A549 (cell line): ENCODE results near the gene MKNK1. TPM values are rescaled to one million over a fixed set of nuclear protein-coding genes. Genes with fewer than 3 reads are reported as not detected.
A peak's percentile ranks its signal among the peaks of the same experiment; 100 is the strongest.

Source experiments
- ATAC-seq, 2 experiments: fragments of 200-7000 bp in 1 of 2; fragments of >200 bp in 1 of 2; cut with Nextera tagmentation in 1 of 2; cut with Tn5 transposase in 1 of 2; 3 replicates each; pipeline versions ENCODE4 v1.8.0 to v1.9.1; 2018 to 2020; ENCODE audit warnings: mild to moderate bottlenecking in 1 of 2, moderate library complexity in 1 of 2
- CTCF ChIA-PET: fragments of 300-600 bp; sonication (Branson Sonifier 250); formaldehyde crosslinking; extraction: SDS; loops from one replicate; lab custom pipeline; 2021; ENCODE audit warnings: antibody characterized with exemption, inconsistent platforms; lab: Yijun Ruan, JAX
- POLR2A ChIA-PET: fragments of 350-600 bp; formaldehyde crosslinking; extraction: SDS; loops from one replicate; lab custom pipeline; 2021; ENCODE audit warnings: antibody characterized with exemption, inconsistent platforms; lab: Yijun Ruan, JAX
- DNase-seq, 2 experiments: peaks; one replicate each; pipeline versions ENCODE4 v3.0.0 to v3.0.0-alpha.2; 2011 to 2016; ENCODE audit warnings: low read depth in 1 of 2, low spot score in 1 of 2
- FAIRE-seq: peaks from 2 replicates; lab custom pipeline; 2011; peaks lifted over from hg19 to GRCh38; lab: Jason Lieb, UNC
- H3K27ac ChIP-seq, 2 experiments: fragments of >200 bp; sonication (Bioruptor Twin); formaldehyde crosslinking; 3 replicates each; pipeline ENCODE4 v1.5.1; 2016 to 2017
- H3K4me1 ChIP-seq: fragments of >200 bp; sonication (Bioruptor Twin); formaldehyde crosslinking; 3 replicates; pipeline ENCODE4 v1.6.1; 2016
- H3K4me2 ChIP-seq: fragments of >200 bp; sonication (Bioruptor Twin); formaldehyde crosslinking; 3 replicates; pipeline ENCODE4 v1.6.1; 2016
- H3K4me3 ChIP-seq: fragments of >200 bp; sonication (Bioruptor Twin); formaldehyde crosslinking; 3 replicates; pipeline ENCODE4 v1.5.1; 2016
- H3K9me3 ChIP-seq: fragments of >200 bp; sonication (Bioruptor Twin); formaldehyde crosslinking; 3 replicates; pipeline ENCODE4 v1.6.1; 2016
- BHLHE40 ChIP-seq: IDR thresholded peaks from 2 replicates; pipeline ENCODE4 v1.6.1; 2012; ENCODE audit warnings: low read depth, low read length, inconsistent platforms
- CBX2 ChIP-seq: fragments of 200-600 bp; sonication (generic); IDR thresholded peaks from 2 replicates; pipeline ENCODE4 v1.6.1; 2016; ENCODE audit warnings: low read depth, mild to moderate bottlenecking, borderline replicate concordance
- CBX8 ChIP-seq: fragments of 200-600 bp; sonication (generic); IDR thresholded peaks from 2 replicates; pipeline ENCODE4 v1.6.1; 2016
- CEBPB ChIP-seq, 2 experiments: fragments of >200 bp in 1 of 2; sonication (Bioruptor Twin) in 1 of 2; formaldehyde crosslinking in 1 of 2; IDR thresholded peaks; 2 replicates each; pipeline ENCODE4 v1.6.1; 2012 to 2016
- CTCF ChIP-seq: fragments of >200 bp; sonication (Bioruptor Twin); formaldehyde crosslinking; IDR thresholded peaks from 3 replicates; pipeline ENCODE4 v1.5.1; 2016
- EHF ChIP-seq: fragments of 250-450 bp; sonication (Bioruptor Pico); IDR thresholded peaks from 2 replicates; pipeline ENCODE4 v1.5.0; 2020; ENCODE audit warnings: mild to moderate bottlenecking
- EHMT2 ChIP-seq: fragments of 200-600 bp; sonication (generic); IDR thresholded peaks from 2 replicates; pipeline ENCODE4 v1.6.1; 2016; ENCODE audit warnings: antibody characterized with exemption, low read depth, mild to moderate bottlenecking, moderate library complexity
- FOSB ChIP-seq: fragments of 250-450 bp; sonication (Bioruptor Pico); IDR thresholded peaks from 2 replicates; pipeline ENCODE4 v1.5.0; 2020; ENCODE audit warnings: mild to moderate bottlenecking, moderate library complexity
- FOSL2 ChIP-seq, 2 experiments: fragments of 450-650 bp in 1 of 2; fragments of >200 bp in 1 of 2; sonication (Bioruptor Twin) in 1 of 2; formaldehyde crosslinking; IDR thresholded peaks; 2 replicates each; pipeline versions ENCODE4 v1.5.0 to v1.6.1; 2016 to 2020; ENCODE audit warnings: mild to moderate bottlenecking in 1 of 2, moderate library complexity in 1 of 2
- HOXB13 ChIP-seq: fragments of 250-450 bp; sonication (Bioruptor Pico); IDR thresholded peaks from 2 replicates; pipeline ENCODE4 v1.5.0; 2020; ENCODE audit warnings: low read depth, mild to moderate bottlenecking, moderate library complexity
- JUN ChIP-seq, 2 experiments: fragments of >200 bp; sonication (Bioruptor Twin); formaldehyde crosslinking; IDR thresholded peaks; 2 replicates in 1 of 2; 3 replicates in 1 of 2; pipeline ENCODE4 v1.6.1; 2016 to 2017
- MAFK ChIP-seq: fragments of 450-650 bp; IDR thresholded peaks from 2 replicates; pipeline ENCODE4 v1.6.1; 2014; ENCODE audit not compliant: partially characterized antibody
- MYC ChIP-seq: IDR thresholded peaks from 2 replicates; pipeline ENCODE4 v1.6.1; 2012; ENCODE audit warnings: mild to moderate bottlenecking, inconsistent platforms, low read length, improper control_type of control experiment, borderline replicate concordance
- NFE2L2 ChIP-seq: fragments of 150-350 bp; conservative IDR thresholded peaks from 2 replicates; pipeline ENCODE4 v1.6.1; 2014; ENCODE audit warnings: low read length
- PBX3 ChIP-seq: IDR thresholded peaks from 2 replicates; pipeline ENCODE4 v1.6.1; 2012
- PHF8 ChIP-seq: fragments of 200-600 bp; sonication (generic); IDR thresholded peaks from 2 replicates; pipeline ENCODE4 v1.6.1; 2016; ENCODE audit warnings: low read depth, mild to moderate bottlenecking, antibody characterized with exemption, moderate library complexity, borderline replicate concordance
- RARB ChIP-seq: fragments of 250-450 bp; sonication (Bioruptor Pico); IDR thresholded peaks from 2 replicates; pipeline ENCODE4 v1.8.0; 2021; ENCODE audit warnings: mild to moderate bottlenecking, moderate library complexity
- RCOR1 ChIP-seq: fragments of 150-350 bp; IDR thresholded peaks from 2 replicates; pipeline ENCODE4 v1.6.1; 2014; ENCODE audit warnings: antibody characterized with exemption, low read length, low read depth
- RFX5 ChIP-seq: fragments of 450-650 bp; IDR thresholded peaks from 2 replicates; pipeline ENCODE4 v1.7.1; 2014; ENCODE audit warnings: antibody characterized with exemption, mild to moderate bottlenecking, moderate library complexity
- SMC3 ChIP-seq: fragments of >200 bp; sonication (Bioruptor Twin); formaldehyde crosslinking; IDR thresholded peaks from 3 replicates; pipeline ENCODE4 v1.6.1; 2018; ENCODE audit warnings: inconsistent platforms
- ZC3H11A ChIP-seq: fragments of 450-650 bp; IDR thresholded peaks from 2 replicates; pipeline ENCODE4 v1.6.1; 2014; ENCODE audit warnings: antibody characterized with exemption, mild to moderate bottlenecking
- ZFP36 ChIP-seq: fragments of 450-650 bp; IDR thresholded peaks from 2 replicates; pipeline ENCODE4 v1.6.1; 2014; ENCODE audit warnings: borderline replicate concordance; ENCODE audit not compliant: partially characterized antibody
- ZNF302 ChIP-seq: fragments of 250-450 bp; sonication (Bioruptor Pico); IDR thresholded peaks from 2 replicates; pipeline ENCODE4 v1.9.0; 2021; ENCODE audit warnings: inconsistent platforms, mild to moderate bottlenecking, moderate library complexity
- ZSCAN20 ChIP-seq: fragments of 250-450 bp; sonication (Bioruptor Pico); IDR thresholded peaks from 2 replicates; pipeline ENCODE4 v1.8.0; 2022; ENCODE audit warnings: mild to moderate bottlenecking, moderate library complexity
- WGBS: methylation state at CpG from one replicate; pipeline ENCODE4 v1.1.6; 2017; ENCODE audit errors: missing lambda C conversion rate; 5-methylcytosine and 5-hydroxymethylcytosine counted together
- polyA plus RNA-seq, 4 experiments: library from polyadenylated mRNA; depleted of rRNA in 3 of 4; stranded (reverse); fragments of >200 nt; fragmentation: RNase III in 1 of 4; extraction: RNeasy Plus Mini Kit Qiagen cat#74134 plus additional on column Dnase treatment in 1 of 4; gene quantifications; 2 replicates in 3 of 4; 3 replicates in 1 of 4; pipeline ENCODE4 v1.2.3, GENCODE V29; 2011 to 2017

Gene MKNK1
- polyA plus RNA-seq, 2 of the 4 experiments (the other 2 are of a cell fraction): 20.8 to 28.4 TPM

- CTCF ChIA-PET: interaction anchor here (2.1 kb wide), 1 partner anchor 12 kb away, joined by 7 read pairs; no protein-coding TSS in a partner anchor
- 37% methylated on average over 5 of the region's 7 CpGs for WGBS
- no peak overlapping the region for H3K4me3 ChIP-seq
- TF ChIP-seq NFE2L2: no peak
- TF ChIP-seq MAFK: peak; percentile 59
- no peak for TF ChIP-seq CEBPB (IDR thresholded peaks at IDR 0.05)
- FAIRE-seq (no peak), DNase-seq (peak in 1 of 2 experiments; percentile 56), ATAC-seq (peak; percentile 25 to 41; a peak in 3 of 6 replicates)
- POLR2A ChIA-PET: interaction anchor here (0.7 to 1.4 kb wide), 2 partner anchors 7 to 57 kb away, joined by 4 to 6 read pairs; partner anchors contain the start of gene MKNK1
- H3K27ac ChIP-seq: peak overlapping the region; percentile 66 to 83
- H3K4me1 ChIP-seq: peaks cover 36% of the 10 kb centered on the region
- H3K4me2 ChIP-seq: peak overlapping the region; percentile 60
- H3K9me3 ChIP-seq: no peaks in the 10 kb centered on the region
Measured at GRCh38 chr1:46611691-46612221, 7.7 kb upstream of the MKNK1 start.

GRCh38 chr1:46607345-46608130 is 3.5 kb upstream of the MKNK1 start:
- Histone ChIP-seq H3K27ac (no peak overlapping the region), H3K4me3 (no peak overlapping the region), H3K4me2 (no peak overlapping the region), H3K9me3 (no peaks in the 10 kb centered on the region), H3K4me1 (peaks cover 28% of the 10 kb centered on the region)
- 96% methylated on average over 6 of the region's 7 CpGs for WGBS
- DNase-seq (no peak), FAIRE-seq (no peak), ATAC-seq (no peak)
- ChIA-PET CTCF (interaction anchor here (0.6 to 1.3 kb wide), 4 partner anchors 10 to 140 kb away, joined by 3 to 4 read pairs (median 4); no protein-coding TSS in a partner anchor), POLR2A (no interaction called here)
- TF ChIP-seq FOSB (CRISPR knock-in tag): no peak
- TF ChIP-seq ZFP36: no peak
- no peak for TF ChIP-seq CEBPB (IDR thresholded peaks at IDR 0.05)

- DNase-seq (no peak), FAIRE-seq (no peak), ATAC-seq (no peak)
- WGBS: 100% methylated on average over 2 of the region's 2 CpGs
- Histone ChIP-seq H3K4me2 (no peak overlapping the region), H3K27ac (no peak overlapping the region), H3K9me3 (no peaks in the 10 kb centered on the region), H3K4me3 (no peak overlapping the region), H3K4me1 (peaks cover 16% of the 10 kb centered on the region)
- ChIA-PET CTCF (interaction anchor here (0.6 to 1.5 kb wide), 5 partner anchors 10 to 141 kb away, joined by 3 to 4 read pairs (median 3); no protein-coding TSS in a partner anchor), POLR2A (no interaction called here)
- TF ChIP-seq HOXB13 (CRISPR knock-in tag) (no peak), RARB (CRISPR knock-in tag) (no peak), ZC3H11A (no peak), RFX5 (no peak), PBX3 (no peak), JUN (IDR thresholded peaks at IDR 0.05) (no peak), PHF8 (no peak), FOSL2 (IDR thresholded peaks at IDR 0.05) (no peak), FOSL2 (CRISPR knock-in tag; IDR thresholded peaks at IDR 0.05) (no peak), CBX8 (no peak), BHLHE40 (no peak), FOSB (CRISPR knock-in tag) (no peak), SMC3 (no peak), CBX2 (no peak), CTCF (no peak), ZNF302 (CRISPR knock-in tag) (no peak), EHMT2 (no peak), RCOR1 (no peak), ZSCAN20 (CRISPR knock-in tag) (no peak), EHF (no peak), MYC (no peak)
Measured at GRCh38 chr1:46606255-46606965, 2.3 kb upstream of the MKNK1 start.
